A549 (cell line): Measurements from ENCODE around the gene ADGRD1.

Source experiments
- ESRRA ChIP-seq: fragments of 150-350 bp; IDR thresholded peaks from 2 replicates; pipeline ENCODE4 v1.6.1; 2014; ENCODE audit warnings: mild to moderate bottlenecking, low read length, borderline replicate concordance
- FOSL2 ChIP-seq, 2 experiments: fragments of 450-650 bp in 1 of 2; fragments of >200 bp in 1 of 2; sonication (Bioruptor Twin) in 1 of 2; formaldehyde crosslinking; IDR thresholded peaks; 2 replicates each; pipeline versions ENCODE4 v1.5.0 to v1.6.1; 2016 to 2020; ENCODE audit warnings: mild to moderate bottlenecking in 1 of 2, moderate library complexity in 1 of 2
- FOXS1 ChIP-seq: fragments of 250-450 bp; sonication (Bioruptor Pico); IDR thresholded peaks from 2 replicates; pipeline ENCODE4 v1.5.0; 2020; ENCODE audit warnings: mild to moderate bottlenecking, moderate library complexity
- POLR2A ChIP-seq: IDR thresholded peaks from 2 replicates; pipeline ENCODE4 v1.6.1; 2012; ENCODE audit warnings: mild to moderate bottlenecking, low read length
- POLR2AphosphoS2 ChIP-seq: conservative IDR thresholded peaks from 2 replicates; pipeline ENCODE4 v1.6.1; 2012; ENCODE audit warnings: low read length, improper control_type of control experiment, inconsistent platforms
- REST ChIP-seq: fragments of 200-600 bp; sonication (generic); IDR thresholded peaks from 2 replicates; pipeline ENCODE4 v1.6.1; 2016; ENCODE audit warnings: antibody characterized with exemption, mild to moderate bottlenecking, moderate library complexity
- RFX5 ChIP-seq: fragments of 450-650 bp; IDR thresholded peaks from 2 replicates; pipeline ENCODE4 v1.7.1; 2014; ENCODE audit warnings: antibody characterized with exemption, mild to moderate bottlenecking, moderate library complexity
- SMC3 ChIP-seq: fragments of >200 bp; sonication (Bioruptor Twin); formaldehyde crosslinking; IDR thresholded peaks from 3 replicates; pipeline ENCODE4 v1.6.1; 2018; ENCODE audit warnings: inconsistent platforms
- SREBF2 ChIP-seq: fragments of 450-650 bp; IDR thresholded peaks from 2 replicates; pipeline ENCODE4 v1.6.1; 2014; ENCODE audit warnings: mild to moderate bottlenecking, moderate library complexity
- USF2 ChIP-seq: fragments of 450-650 bp; IDR thresholded peaks from 2 replicates; pipeline ENCODE4 v1.6.1; 2014; ENCODE audit warnings: antibody characterized with exemption
- ZFP36 ChIP-seq: fragments of 450-650 bp; IDR thresholded peaks from 2 replicates; pipeline ENCODE4 v1.6.1; 2014; ENCODE audit warnings: borderline replicate concordance; ENCODE audit not compliant: partially characterized antibody
- TF ChIP-seq, protein P1 (sequence below): fragments of >200 bp; sonication (Bioruptor Twin); formaldehyde crosslinking; IDR thresholded peaks from 3 replicates; pipeline ENCODE4 v1.5.1; 2016
- TF ChIP-seq, protein P2 (sequence below): IDR thresholded peaks from 2 replicates; pipeline ENCODE4 v1.6.1; 2012
- TF ChIP-seq, protein P3 (sequence below): fragments of 250-450 bp; sonication (Bioruptor Pico); IDR thresholded peaks from 2 replicates; pipeline ENCODE4 v1.5.0; 2021; ENCODE audit warnings: mild to moderate bottlenecking, moderate library complexity, borderline replicate concordance

- no peak for TF ChIP-seq POLR2AphosphoS2
- TF ChIP-seq, protein P1, sequence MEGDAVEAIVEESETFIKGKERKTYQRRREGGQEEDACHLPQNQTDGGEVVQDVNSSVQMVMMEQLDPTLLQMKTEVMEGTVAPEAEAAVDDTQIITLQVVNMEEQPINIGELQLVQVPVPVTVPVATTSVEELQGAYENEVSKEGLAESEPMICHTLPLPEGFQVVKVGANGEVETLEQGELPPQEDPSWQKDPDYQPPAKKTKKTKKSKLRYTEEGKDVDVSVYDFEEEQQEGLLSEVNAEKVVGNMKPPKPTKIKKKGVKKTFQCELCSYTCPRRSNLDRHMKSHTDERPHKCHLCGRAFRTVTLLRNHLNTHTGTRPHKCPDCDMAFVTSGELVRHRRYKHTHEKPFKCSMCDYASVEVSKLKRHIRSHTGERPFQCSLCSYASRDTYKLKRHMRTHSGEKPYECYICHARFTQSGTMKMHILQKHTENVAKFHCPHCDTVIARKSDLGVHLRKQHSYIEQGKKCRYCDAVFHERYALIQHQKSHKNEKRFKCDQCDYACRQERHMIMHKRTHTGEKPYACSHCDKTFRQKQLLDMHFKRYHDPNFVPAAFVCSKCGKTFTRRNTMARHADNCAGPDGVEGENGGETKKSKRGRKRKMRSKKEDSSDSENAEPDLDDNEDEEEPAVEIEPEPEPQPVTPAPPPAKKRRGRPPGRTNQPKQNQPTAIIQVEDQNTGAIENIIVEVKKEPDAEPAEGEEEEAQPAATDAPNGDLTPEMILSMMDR: no peak
- no peak for TF ChIP-seq POLR2A
- no peak for TF ChIP-seq FOSL2 (IDR thresholded peaks at IDR 0.05)
- no peak for TF ChIP-seq FOSL2 (CRISPR knock-in tag; IDR thresholded peaks at IDR 0.05)
- TF ChIP-seq, protein P2, sequence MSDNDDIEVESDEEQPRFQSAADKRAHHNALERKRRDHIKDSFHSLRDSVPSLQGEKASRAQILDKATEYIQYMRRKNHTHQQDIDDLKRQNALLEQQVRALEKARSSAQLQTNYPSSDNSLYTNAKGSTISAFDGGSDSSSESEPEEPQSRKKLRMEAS: no peak
- TF ChIP-seq FOXS1 (CRISPR knock-in tag): no peak
- no peak for TF ChIP-seq RFX5
- TF ChIP-seq REST: no peak
- TF ChIP-seq, protein P3, sequence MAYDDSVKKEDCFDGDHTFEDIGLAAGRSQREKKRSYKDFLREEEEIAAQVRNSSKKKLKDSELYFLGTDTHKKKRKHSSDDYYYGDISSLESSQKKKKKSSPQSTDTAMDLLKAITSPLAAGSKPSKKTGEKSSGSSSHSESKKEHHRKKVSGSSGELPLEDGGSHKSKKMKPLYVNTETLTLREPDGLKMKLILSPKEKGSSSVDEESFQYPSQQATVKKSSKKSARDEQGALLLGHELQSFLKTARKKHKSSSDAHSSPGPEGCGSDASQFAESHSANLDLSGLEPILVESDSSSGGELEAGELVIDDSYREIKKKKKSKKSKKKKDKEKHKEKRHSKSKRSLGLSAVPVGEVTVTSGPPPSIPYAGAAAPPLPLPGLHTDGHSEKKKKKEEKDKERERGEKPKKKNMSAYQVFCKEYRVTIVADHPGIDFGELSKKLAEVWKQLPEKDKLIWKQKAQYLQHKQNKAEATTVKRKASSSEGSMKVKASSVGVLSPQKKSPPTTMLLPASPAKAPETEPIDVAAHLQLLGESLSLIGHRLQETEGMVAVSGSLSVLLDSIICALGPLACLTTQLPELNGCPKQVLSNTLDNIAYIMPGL: no peak
- no peak for TF ChIP-seq ESRRA
- no peak for TF ChIP-seq SMC3
- TF ChIP-seq SREBF2: no peak
- TF ChIP-seq USF2: no peak
- TF ChIP-seq ZFP36: no peak
These were observed 105.0 kb downstream of the ADGRD1 start for GRCh38 chr12:131058700-131059099.
